Measurements from ENCODE around the gene CD300LF.

The CD300LF gene

DNA sequence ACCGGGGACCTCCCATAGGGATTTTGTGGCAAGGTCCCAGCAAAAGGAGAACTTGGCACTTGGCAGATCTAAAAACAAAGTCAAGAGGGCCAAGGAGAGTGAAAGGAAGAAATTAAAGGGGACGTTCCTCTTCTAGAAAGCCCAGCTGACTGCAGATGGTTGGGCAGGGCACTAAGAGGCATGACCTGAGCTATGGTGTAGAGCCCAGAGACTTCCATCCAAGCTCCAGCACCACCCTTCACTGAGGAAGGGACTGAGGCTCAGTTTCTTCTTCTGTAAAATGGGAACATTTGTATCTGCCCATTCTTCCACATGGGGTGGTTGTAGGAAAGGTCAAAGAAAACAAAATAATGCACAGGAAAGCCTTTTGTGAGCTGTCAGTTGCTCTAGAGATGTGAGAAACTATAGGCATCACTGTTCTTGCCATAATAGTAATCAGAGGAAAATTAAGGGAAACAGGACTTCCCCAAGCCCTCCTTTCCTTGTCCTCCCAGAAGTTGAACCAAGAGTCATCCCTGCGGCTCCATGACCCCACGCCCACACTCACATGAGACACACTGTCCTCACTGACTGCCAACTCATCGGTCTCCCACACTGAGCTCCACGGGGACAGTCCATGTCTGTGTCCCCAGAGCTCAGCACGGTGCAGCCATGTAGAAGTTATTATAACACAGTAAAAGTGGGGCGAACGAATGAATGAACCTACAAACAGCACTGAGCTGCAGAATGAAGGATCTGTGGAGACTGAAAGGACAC, 10.4 kb downstream of the CD300LF start:
- Histone ChIP-seq H3K9me3 (ENCODE audit: insufficient read depth, low read depth, low read length) (peaks cover 4% of the 10 kb centered on the region), H3K4me2 (ENCODE audit: low read length) (no peak overlapping the region), H4K91ac (ENCODE audit: low read depth, low read length) (no peak overlapping the region), H3K18ac (ENCODE audit: low read length) (no peak overlapping the region), H3K27me3 (ENCODE audit: insufficient read depth, low read length) (no peaks in the 10 kb centered on the region), H3K36me3 (ENCODE audit: control insufficient read depth in 1 of 2, insufficient read depth in 2 of 2, low read length in 2 of 2) (no peaks in the 10 kb centered on the region), H3K4me1 (ENCODE audit: control insufficient read depth in 1 of 2, insufficient read depth in 2 of 2, low read length in 2 of 2) (no peaks in the 10 kb centered on the region), H4K12ac (ENCODE audit: low read depth, low read length) (no peak overlapping the region), H3K9ac (ENCODE audit: low read length) (no peak overlapping the region), H3K14ac (ENCODE audit: low read length) (no peak overlapping the region), H3K4me3 (ENCODE audit: low read depth, low read length) (no peak overlapping the region), H3K79me2 (ENCODE audit: control insufficient read depth, insufficient read depth, low read length, poor library complexity) (no peaks in the 10 kb centered on the region), H2BK5ac (ENCODE audit: low read depth, low read length, poor library complexity) (no peak overlapping the region), H2AFZ (ENCODE audit: insufficient read depth, low read length, poor library complexity) (no peak overlapping the region), H3K79me1 (ENCODE audit: low read length) (no peaks in the 10 kb centered on the region), H2BK12ac (ENCODE audit: low read length) (no peak overlapping the region), H4K8ac (ENCODE audit: low read depth, low read length) (no peak overlapping the region), H3K23ac (ENCODE audit: low read length) (no peak overlapping the region), H3K27ac (ENCODE audit: low read depth, low read length) (no peak overlapping the region), H2BK120ac (ENCODE audit: insufficient read depth, low read length, poor library complexity) (no peak overlapping the region), H3K4ac (ENCODE audit: low read depth, low read length) (no peak overlapping the region), H2AK5ac (ENCODE audit: low read length) (no peak overlapping the region)
- DNase-seq, result no peak
- WGBS (ENCODE audit: extremely low coverage, insufficient coverage, insufficient read length), result no CpG with 5 or more reads among the region's 9 CpGs

DNA sequence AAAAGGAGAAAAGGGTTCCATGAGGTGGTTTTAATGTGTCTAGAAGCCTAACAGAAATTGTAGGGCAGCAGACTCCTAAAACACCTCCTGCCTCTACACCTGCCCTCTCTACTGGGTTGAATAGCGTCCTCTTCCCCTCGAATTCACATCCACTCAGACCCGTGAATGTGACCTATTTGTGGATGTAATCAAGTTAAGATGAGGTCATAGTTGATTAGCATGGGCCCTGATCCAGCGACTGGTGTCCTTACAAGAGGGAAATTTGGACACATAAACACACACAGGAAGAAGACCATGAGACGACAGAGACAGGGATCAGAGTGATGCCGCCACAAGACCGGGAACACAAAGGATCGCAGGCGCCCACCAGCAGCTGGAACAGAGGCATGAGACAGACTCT, 13.5 kb downstream of the CD300LF start:
- no peaks in the 10 kb centered on the region for H3K4me1 ChIP-seq (ENCODE audit: control insufficient read depth in 1 of 2, insufficient read depth in 2 of 2, low read length in 2 of 2)
- no peak overlapping the region for H3K18ac ChIP-seq (ENCODE audit: low read length)
- DNase-seq, result no peak
- no peak overlapping the region for H2BK120ac ChIP-seq (ENCODE audit: insufficient read depth, low read length, poor library complexity)
- no peak overlapping the region for H2BK5ac ChIP-seq (ENCODE audit: low read depth, low read length, poor library complexity)
- no peaks in the 10 kb centered on the region for H3K36me3 ChIP-seq (ENCODE audit: control insufficient read depth in 1 of 2, insufficient read depth in 2 of 2, low read length in 2 of 2)
- no peak overlapping the region for H2AK5ac ChIP-seq (ENCODE audit: low read length)
- H3K79me1 ChIP-seq (ENCODE audit: low read length), result no peaks in the 10 kb centered on the region
- H4K12ac ChIP-seq (ENCODE audit: low read depth, low read length), result no peak overlapping the region
- no peak overlapping the region for H3K4ac ChIP-seq (ENCODE audit: low read depth, low read length)
- H2AFZ ChIP-seq (ENCODE audit: insufficient read depth, low read length, poor library complexity), result no peak overlapping the region
- H3K4me3 ChIP-seq (ENCODE audit: low read depth, low read length), result no peak overlapping the region
- no peak overlapping the region for H3K4me2 ChIP-seq (ENCODE audit: low read length)
- H3K9me3 ChIP-seq (ENCODE audit: insufficient read depth, low read depth, low read length), result peaks cover 4% of the 10 kb centered on the region
- no peak overlapping the region for H4K8ac ChIP-seq (ENCODE audit: low read depth, low read length)
- no peaks in the 10 kb centered on the region for H3K79me2 ChIP-seq (ENCODE audit: control insufficient read depth, insufficient read depth, low read length, poor library complexity)
- H3K23ac ChIP-seq (ENCODE audit: low read length), result no peak overlapping the region
- H4K91ac ChIP-seq (ENCODE audit: low read depth, low read length), result no peak overlapping the region
- H2BK12ac ChIP-seq (ENCODE audit: low read length), result no peak overlapping the region
- no CpG with 5 or more reads among the region's 9 CpGs for WGBS (ENCODE audit: extremely low coverage, insufficient coverage, insufficient read length)
- H3K27ac ChIP-seq (ENCODE audit: low read depth, low read length), result no peak overlapping the region
- no peak overlapping the region for H3K14ac ChIP-seq (ENCODE audit: low read length)
- no peaks in the 10 kb centered on the region for H3K27me3 ChIP-seq (ENCODE audit: insufficient read depth, low read length)
- H3K9ac ChIP-seq (ENCODE audit: low read length), result no peak overlapping the region

DNA sequence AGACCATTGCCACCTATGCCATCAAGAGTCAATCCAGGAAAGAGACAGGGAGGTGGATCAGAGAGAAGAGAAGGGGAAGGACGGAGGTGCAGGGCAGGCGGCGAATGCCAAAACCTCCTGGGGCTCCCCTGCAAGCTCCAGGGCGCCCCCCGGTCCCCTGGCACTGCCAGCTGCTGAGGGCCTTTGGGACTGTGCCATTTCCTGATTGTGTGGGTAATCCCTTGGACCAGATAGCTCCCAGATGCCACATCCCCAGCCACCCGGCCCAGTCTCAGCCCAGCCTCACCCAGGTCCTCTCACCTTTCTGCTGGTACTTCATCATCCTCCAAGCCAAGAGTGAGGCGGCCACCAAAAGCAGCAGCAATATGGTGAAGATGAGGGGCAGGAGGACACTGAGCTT, 14.7 kb downstream of the CD300LF start:
- Histone ChIP-seq H3K36me3 (ENCODE audit: control insufficient read depth in 1 of 2, insufficient read depth in 2 of 2, low read length in 2 of 2) (no peaks in the 10 kb centered on the region), H2BK5ac (ENCODE audit: low read depth, low read length, poor library complexity) (no peak overlapping the region), H3K9ac (ENCODE audit: low read length) (no peak overlapping the region), H3K4me1 (ENCODE audit: control insufficient read depth in 1 of 2, insufficient read depth in 2 of 2, low read length in 2 of 2) (no peaks in the 10 kb centered on the region), H4K91ac (ENCODE audit: low read depth, low read length) (no peak overlapping the region), H2BK120ac (ENCODE audit: insufficient read depth, low read length, poor library complexity) (no peak overlapping the region), H2BK12ac (ENCODE audit: low read length) (no peak overlapping the region), H2AK5ac (ENCODE audit: low read length) (no peak overlapping the region), H3K4me3 (ENCODE audit: low read depth, low read length) (no peak overlapping the region), H4K12ac (ENCODE audit: low read depth, low read length) (no peak overlapping the region), H3K27me3 (ENCODE audit: insufficient read depth, low read length) (no peaks in the 10 kb centered on the region), H4K8ac (ENCODE audit: low read depth, low read length) (no peak overlapping the region), H3K18ac (ENCODE audit: low read length) (no peak overlapping the region), H3K23ac (ENCODE audit: low read length) (no peak overlapping the region), H3K9me3 (ENCODE audit: insufficient read depth, low read depth, low read length) (peaks cover 2% of the 10 kb centered on the region), H3K4ac (ENCODE audit: low read depth, low read length) (no peak overlapping the region), H3K27ac (ENCODE audit: low read depth, low read length) (no peak overlapping the region), H2AFZ (ENCODE audit: insufficient read depth, low read length, poor library complexity) (no peak overlapping the region), H3K14ac (ENCODE audit: low read length) (no peak overlapping the region), H3K79me1 (ENCODE audit: low read length) (no peaks in the 10 kb centered on the region), H3K4me2 (ENCODE audit: low read length) (no peak overlapping the region), H3K79me2 (ENCODE audit: control insufficient read depth, insufficient read depth, low read length, poor library complexity) (no peaks in the 10 kb centered on the region)
- no peak for DNase-seq
- no CpG with 5 or more reads among the region's 7 CpGs for WGBS (ENCODE audit: extremely low coverage, insufficient coverage, insufficient read length)

DNA sequence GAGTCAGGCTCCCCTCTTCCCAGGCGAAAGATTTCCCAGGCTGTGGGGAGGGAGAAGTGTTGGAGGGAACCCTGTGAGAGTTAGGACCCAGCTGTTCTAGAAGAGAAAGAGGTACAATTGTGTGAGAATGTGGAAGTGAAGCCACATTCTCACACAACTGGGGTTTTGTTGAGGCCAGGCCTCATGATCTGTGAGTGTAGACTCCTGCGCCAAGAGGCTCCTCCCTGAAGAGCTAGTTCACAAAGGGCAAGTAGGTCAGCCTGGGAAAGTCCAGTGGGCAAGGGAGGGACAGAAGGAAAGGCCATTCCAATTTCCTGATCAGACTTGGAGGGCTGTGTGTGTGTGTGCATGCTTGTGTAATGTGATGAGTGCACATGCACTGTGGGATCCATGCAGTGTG, 15.2 kb downstream of the CD300LF start:
- no peak overlapping the region for H2AFZ ChIP-seq (ENCODE audit: insufficient read depth, low read length, poor library complexity)
- no peak overlapping the region for H4K12ac ChIP-seq (ENCODE audit: low read depth, low read length)
- no peaks in the 10 kb centered on the region for H3K4me1 ChIP-seq (ENCODE audit: control insufficient read depth in 1 of 2, insufficient read depth in 2 of 2, low read length in 2 of 2)
- H2BK120ac ChIP-seq (ENCODE audit: insufficient read depth, low read length, poor library complexity), result no peak overlapping the region
- no peak overlapping the region for H4K91ac ChIP-seq (ENCODE audit: low read depth, low read length)
- no peak overlapping the region for H3K4ac ChIP-seq (ENCODE audit: low read depth, low read length)
- peaks cover 2% of the 10 kb centered on the region for H3K9me3 ChIP-seq (ENCODE audit: insufficient read depth, low read depth, low read length)
- H3K4me3 ChIP-seq (ENCODE audit: low read depth, low read length), result no peak overlapping the region
- H3K23ac ChIP-seq (ENCODE audit: low read length), result no peak overlapping the region
- H2BK5ac ChIP-seq (ENCODE audit: low read depth, low read length, poor library complexity), result no peak overlapping the region
- no peaks in the 10 kb centered on the region for H3K27me3 ChIP-seq (ENCODE audit: insufficient read depth, low read length)
- no peaks in the 10 kb centered on the region for H3K36me3 ChIP-seq (ENCODE audit: control insufficient read depth in 1 of 2, insufficient read depth in 2 of 2, low read length in 2 of 2)
- H3K14ac ChIP-seq (ENCODE audit: low read length), result no peak overlapping the region
- no peak overlapping the region for H3K9ac ChIP-seq (ENCODE audit: low read length)
- H2BK12ac ChIP-seq (ENCODE audit: low read length), result no peak overlapping the region
- WGBS (ENCODE audit: extremely low coverage, insufficient coverage, insufficient read length), result no CpG with 5 or more reads among the region's 2 CpGs
- H3K18ac ChIP-seq (ENCODE audit: low read length), result no peak overlapping the region
- no peaks in the 10 kb centered on the region for H3K79me1 ChIP-seq (ENCODE audit: low read length)
- H3K79me2 ChIP-seq (ENCODE audit: control insufficient read depth, insufficient read depth, low read length, poor library complexity), result no peaks in the 10 kb centered on the region
- no peak overlapping the region for H4K8ac ChIP-seq (ENCODE audit: low read depth, low read length)
- no peak overlapping the region for H2AK5ac ChIP-seq (ENCODE audit: low read length)
- no peak overlapping the region for H3K4me2 ChIP-seq (ENCODE audit: low read length)
- peak in 1 of 2 donors; percentile 8 for DNase-seq
- no peak overlapping the region for H3K27ac ChIP-seq (ENCODE audit: low read depth, low read length)

All from trophoblast cell (in vitro differentiated cells and primary cell).